ENCODE measurements around the gene PPP2R1B. TPM values are rescaled to one million over a fixed set of nuclear protein-coding genes. Genes with fewer than 3 reads are reported as not detected.
"Not testable (repeated sequence)": the region's sequence is repeated elsewhere in the genome, so short reads cannot be mapped to it uniquely, and the experiment has no call there.

The PPP2R1B gene
- total RNA-seq, 6 experiments from 2014 or later: 41.6 to 50.9 (median 44.3) TPM

- TF ChIP-seq CTCF (IDR thresholded peaks at IDR 0.05): peak; percentile 90
- H3K27me3 Mint-ChIP-seq (ENCODE audit: insufficient read depth): no peaks in the 10 kb centered on the region
- no peak overlapping the region; the same call in 1 of the 2 replicates for H3K27ac Mint-ChIP-seq
- H3K4me1 Mint-ChIP-seq (ENCODE audit: low read depth): peaks cover 10% of the 10 kb centered on the region
- no peaks in the 10 kb centered on the region for H3K9me3 Mint-ChIP-seq
- no peaks in the 10 kb centered on the region for H3K36me3 Mint-ChIP-seq (ENCODE audit: low read depth)
- H3K4me3 Mint-ChIP-seq: no peak overlapping the region
- DNase-seq: peak; percentile 62
These were observed 11.2 kb upstream of the PPP2R1B start for GRCh38 chr11:111777094-111778046.

GRCh38 chr11:111776398-111777093 lies 10.4 kb upstream of the PPP2R1B start:
- H3K27ac Mint-ChIP-seq: no peak overlapping the region
- no peaks in the 10 kb centered on the region for H3K9me3 Mint-ChIP-seq
- H3K27me3 Mint-ChIP-seq (ENCODE audit: insufficient read depth): no peaks in the 10 kb centered on the region
- no peak for DNase-seq
- TF ChIP-seq CTCF (IDR thresholded peaks at IDR 0.05): no peak
- no peaks in the 10 kb centered on the region for H3K36me3 Mint-ChIP-seq (ENCODE audit: low read depth)
- peaks cover 10% of the 10 kb centered on the region for H3K4me1 Mint-ChIP-seq (ENCODE audit: low read depth)
- no peak overlapping the region for H3K4me3 Mint-ChIP-seq

- no peak for DNase-seq
- no peak overlapping the region for H3K4me3 Mint-ChIP-seq
- TF ChIP-seq CTCF (IDR thresholded peaks at IDR 0.05): no peak
- H3K27me3 Mint-ChIP-seq (ENCODE audit: insufficient read depth): no peaks in the 10 kb centered on the region
- H3K4me1 Mint-ChIP-seq (ENCODE audit: low read depth): peaks cover 16% of the 10 kb centered on the region
- no peaks in the 10 kb centered on the region for H3K36me3 Mint-ChIP-seq (ENCODE audit: low read depth)
- peak overlapping the region; percentile 29; the same call in 1 of the 2 replicates for H3K27ac Mint-ChIP-seq
- no peaks in the 10 kb centered on the region for H3K9me3 Mint-ChIP-seq
These were observed 8.9 kb upstream of the PPP2R1B start for GRCh38 chr11:111774955-111775710.

- no peaks in the 10 kb centered on the region for H3K9me3 Mint-ChIP-seq
- no peaks in the 10 kb centered on the region for H3K27me3 Mint-ChIP-seq (ENCODE audit: insufficient read depth)
- no peak overlapping the region for H3K27ac Mint-ChIP-seq
- H3K36me3 Mint-ChIP-seq (ENCODE audit: low read depth): no peaks in the 10 kb centered on the region
- H3K4me1 Mint-ChIP-seq (ENCODE audit: low read depth): peaks cover 18% of the 10 kb centered on the region
- TF ChIP-seq CTCF (IDR thresholded peaks at IDR 0.05): no peak
- H3K4me3 Mint-ChIP-seq: no peak overlapping the region
- DNase-seq: no peak
These were observed 6.3 kb upstream of the PPP2R1B start for GRCh38 chr11:111772535-111772934.

GRCh38 chr11:111771205-111771604 lies 5.0 kb upstream of the PPP2R1B start:
- H3K4me1 Mint-ChIP-seq (ENCODE audit: low read depth): peaks cover 24% of the 10 kb centered on the region
- not testable (repeated sequence) for H3K27ac Mint-ChIP-seq; DNase-seq; H3K27me3 Mint-ChIP-seq (ENCODE audit: insufficient read depth); H3K36me3 Mint-ChIP-seq (ENCODE audit: low read depth); H3K4me3 Mint-ChIP-seq; H3K9me3 Mint-ChIP-seq

Data from HFFc6 (cell line).